Measurements from ENCODE around the gene NXF1. TPM values are rescaled to one million over a fixed set of nuclear protein-coding genes. Genes with fewer than 3 reads are reported as not detected.

The NXF1 gene
- total RNA-seq, 2 experiments from 2014 or later = 89.5 to 97.6 TPM

DNA sequence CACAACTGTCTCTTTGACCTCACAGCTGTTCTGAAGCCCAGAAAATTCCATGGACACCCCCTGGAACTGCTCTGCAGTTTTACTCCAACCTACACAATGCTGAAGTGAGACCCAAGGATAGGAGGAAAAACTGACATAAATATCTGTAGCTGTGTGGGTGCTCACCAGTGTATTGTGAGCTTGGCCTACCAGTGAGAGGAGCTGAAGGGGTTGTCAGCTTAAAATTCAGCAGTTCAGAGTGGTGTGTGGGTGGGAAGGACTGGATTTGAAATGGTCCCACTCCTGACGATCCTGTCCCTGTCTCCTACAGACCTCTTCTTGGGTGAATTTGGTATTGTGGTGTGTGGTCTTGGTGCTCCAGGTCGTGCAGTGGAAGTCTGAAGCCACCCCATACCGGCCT, 15.7 kb downstream of the NXF1 start:
- Mint-ChIP-seq H3K9me3 (ENCODE audit: low read depth) (no peaks in the 10 kb centered on the region), H3K27ac (peak overlapping the region; percentile 81), H3K27me3 (no peaks in the 10 kb centered on the region), H3K4me1 (peaks cover 48% of the 10 kb centered on the region), H3K36me3 (ENCODE audit: low read depth) (peaks cover 64% of the 10 kb centered on the region), H3K4me3 (peak overlapping the region; percentile 90)
- ATAC-seq (no peak), DNase-seq (no peak)
- intact Hi-C loops (cut with DNase I, micrococcal nuclease) = loop anchor here in 1 of 2 experiments (5.0 kb wide), 1 partner anchor 37 kb away; the partner anchor contains the start of gene ZBTB3
- POLR2A ChIA-PET = interaction anchor here (0.6 to 1.4 kb wide), 6 partner anchors 14 to 63 kb away, joined by 3 to 15 read pairs (median 3); partner anchors contain the start of genes WDR74 and ZBTB3
- CTCF ChIA-PET = interaction anchor here (1.0 to 6.1 kb wide), 3 partner anchors 11 to 51 kb away, joined by 3 to 75 read pairs (median 9); partner anchors contain the start of gene TAF6L

DNA sequence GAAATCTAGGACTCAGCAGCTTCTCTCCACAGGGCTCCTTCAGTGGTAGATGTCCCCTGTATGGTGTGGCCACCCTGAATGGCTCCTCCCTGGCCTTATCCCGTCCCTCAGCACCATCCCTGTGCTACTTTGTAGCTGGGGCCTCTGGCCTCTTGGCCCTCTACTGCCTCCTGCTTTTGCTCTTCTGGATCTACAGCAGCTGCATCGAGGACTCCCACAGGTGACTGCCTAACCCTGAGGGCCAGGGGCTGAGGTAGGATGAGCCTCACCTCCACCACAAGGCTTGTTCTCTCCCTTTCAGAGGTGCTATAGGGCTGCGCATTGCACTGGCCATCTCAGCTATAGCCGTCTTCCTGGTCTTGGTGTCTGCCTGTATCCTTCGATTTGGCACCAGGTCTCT, 16.2 kb downstream of the NXF1 start:
- Mint-ChIP-seq H3K27me3 (no peaks in the 10 kb centered on the region), H3K9me3 (ENCODE audit: low read depth) (no peaks in the 10 kb centered on the region), H3K4me3 (peak overlapping the region; percentile 90), H3K36me3 (ENCODE audit: low read depth) (peaks cover 58% of the 10 kb centered on the region), H3K27ac (peak overlapping the region; percentile 81), H3K4me1 (peaks cover 48% of the 10 kb centered on the region)
- DNase-seq (no peak), ATAC-seq (no peak)
- ChIA-PET CTCF (interaction anchor here (0.6 to 6.1 kb wide), 3 partner anchors 12 to 1461 kb away, joined by 3 to 75 read pairs (median 3); partner anchors contain the start of gene TAF6L), POLR2A (interaction anchor here (0.6 to 3.5 kb wide), 7 partner anchors 15 to 93 kb away, joined by 3 to 52 read pairs (median 3); partner anchors contain the start of genes WDR74 and ZBTB3)
- intact Hi-C loops (cut with DNase I, micrococcal nuclease) = loop anchor here in 1 of 2 experiments (5.0 kb wide), 1 partner anchor 37 kb away; the partner anchor contains the start of gene ZBTB3

DNA sequence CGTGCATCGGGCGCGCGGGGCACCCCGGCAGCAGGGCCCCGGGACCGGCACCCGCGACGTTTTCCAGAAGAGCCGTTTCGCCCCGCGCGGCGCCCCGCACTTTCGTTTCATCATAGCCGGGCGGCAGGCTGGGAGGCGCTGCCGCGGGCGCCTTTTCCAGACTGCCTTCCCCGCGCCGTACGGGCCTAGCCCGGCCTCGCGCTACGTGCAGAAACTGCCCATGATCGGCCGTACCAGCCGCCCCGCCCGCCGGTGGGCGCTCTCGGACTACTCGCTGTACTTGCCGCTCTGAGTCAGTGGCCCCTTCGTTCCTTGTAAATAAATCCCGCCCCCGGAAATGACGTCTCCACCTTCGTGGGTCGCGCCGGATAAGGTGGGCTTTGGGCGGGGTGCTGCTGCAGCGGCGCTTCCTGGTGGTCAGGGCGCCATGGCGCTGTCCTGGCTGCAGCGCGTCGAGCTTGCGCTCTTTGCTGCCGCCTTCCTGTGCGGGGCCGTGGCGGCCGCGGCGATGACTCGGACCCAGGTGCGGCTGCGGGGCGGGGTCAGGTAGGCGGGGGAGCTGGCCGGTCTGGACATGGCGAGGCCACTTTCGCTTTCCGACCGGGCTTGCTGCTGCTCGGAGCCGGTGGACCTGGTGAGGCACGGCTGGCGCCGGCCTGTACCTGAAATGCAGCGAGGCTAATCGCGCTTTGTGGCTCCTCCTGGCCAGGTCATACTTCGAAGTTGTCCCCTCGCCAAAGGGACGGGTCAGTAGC, 18.1 kb downstream of the NXF1 start, which contains the start of gene TMEM179B:
TSS of gene TMEM179B (plus strand) at position 398 of the 755 bp plus-strand sequence. CDS start at position 428, 30 bp downstream.
- Mint-ChIP-seq H3K4me1 (peaks cover 42% of the 10 kb centered on the region), H3K4me3 (peak within 1 kb of the TSS; percentile 90), H3K36me3 (ENCODE audit: low read depth) (peaks cover 46% of the 10 kb centered on the region), H3K9me3 (ENCODE audit: low read depth) (no peaks in the 10 kb centered on the region), H3K27me3 (no peaks in the 10 kb centered on the region), H3K27ac (peak within 1 kb of the TSS; percentile 95)
- intact Hi-C loops (cut with DNase I, micrococcal nuclease) = loop anchor here (1.0 to 5.0 kb wide), 14 partner anchors 16 to 94 kb away; partner anchors contain the start of genes HNRNPUL2 (in 2 of the 2), NXF1 (in 2 of the 2), POLR2G (in 2 of the 2) and TAF6L (in 2 of the 2)
- ChIA-PET CTCF (interaction anchor here (0.6 to 6.1 kb wide), 38 partner anchors 9 to 185 kb away, joined by 3 to 75 read pairs (median 4); partner anchors contain the start of genes C11orf98, CSKMT, HNRNPUL2 and MTA2), POLR2A (interaction anchor here (0.5 to 3.5 kb wide), 20 partner anchors 10 to 196 kb away, joined by 3 to 52 read pairs (median 6); partner anchors contain the start of genes HNRNPUL2, SLC3A2, STX5 and TAF6L)
- peak; percentile 63 for ATAC-seq
- DNase-seq = peak; percentile 99

DNA sequence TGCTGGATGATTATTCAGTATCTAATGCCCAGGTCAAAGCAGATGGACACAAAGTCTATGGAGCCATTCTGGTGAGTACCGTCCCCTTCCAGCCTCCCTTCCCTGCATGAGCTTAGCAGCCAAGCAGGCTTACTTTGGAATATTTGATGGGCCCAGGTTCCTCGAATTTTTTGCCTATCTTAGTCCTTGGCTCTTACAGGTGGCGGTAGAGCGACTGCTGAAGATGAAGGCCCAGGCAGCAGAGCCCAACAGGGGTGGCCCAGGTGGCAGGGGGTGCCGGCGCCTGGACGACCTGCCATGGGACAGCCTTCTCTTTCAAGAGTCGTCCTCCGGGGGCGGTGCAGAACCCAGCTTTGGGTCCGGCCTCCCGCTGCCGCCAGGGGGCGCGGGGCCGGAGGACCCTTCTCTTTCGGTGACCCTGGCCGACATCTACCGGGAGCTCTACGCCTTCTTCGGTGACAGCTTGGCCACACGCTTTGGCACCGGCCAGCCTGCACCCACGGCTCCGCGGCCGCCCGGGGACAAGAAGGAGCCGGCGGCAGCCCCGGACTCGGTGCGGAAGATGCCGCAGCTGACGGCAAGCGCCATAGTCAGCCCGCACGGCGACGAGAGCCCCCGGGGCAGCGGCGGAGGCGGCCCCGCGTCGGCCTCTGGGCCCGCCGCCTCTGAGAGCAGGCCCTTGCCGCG, 18.8 kb downstream of the NXF1 start:
- intact Hi-C loops (cut with DNase I, micrococcal nuclease) = loop anchor here (1.0 to 5.0 kb wide), 15 partner anchors 15 to 95 kb away; partner anchors contain the start of genes HNRNPUL2 (in 2 of the 2), NXF1 (in 2 of the 2), POLR2G (in 2 of the 2) and TAF6L (in 2 of the 2)
- Mint-ChIP-seq H3K36me3 (ENCODE audit: low read depth) (peaks cover 39% of the 10 kb centered on the region), H3K4me3 (peak overlapping the region; percentile 90), H3K4me1 (peaks cover 39% of the 10 kb centered on the region), H3K27ac (peak overlapping the region; percentile 90), H3K9me3 (ENCODE audit: low read depth) (no peaks in the 10 kb centered on the region), H3K27me3 (no peaks in the 10 kb centered on the region)
- POLR2A ChIA-PET = interaction anchor here (0.6 to 3.5 kb wide), 19 partner anchors 10 to 195 kb away, joined by 3 to 52 read pairs (median 5); partner anchors contain the start of genes SLC3A2, STX5, TAF6L and TEX54
- DNase-seq (peak; percentile 92), ATAC-seq (peak; percentile 70)
- CTCF ChIA-PET = interaction anchor here (0.6 to 6.1 kb wide), 42 partner anchors 10 to 213 kb away, joined by 3 to 75 read pairs (median 4); partner anchors contain the start of genes C11orf98, CSKMT, EEF1G and HNRNPUL2

DNA sequence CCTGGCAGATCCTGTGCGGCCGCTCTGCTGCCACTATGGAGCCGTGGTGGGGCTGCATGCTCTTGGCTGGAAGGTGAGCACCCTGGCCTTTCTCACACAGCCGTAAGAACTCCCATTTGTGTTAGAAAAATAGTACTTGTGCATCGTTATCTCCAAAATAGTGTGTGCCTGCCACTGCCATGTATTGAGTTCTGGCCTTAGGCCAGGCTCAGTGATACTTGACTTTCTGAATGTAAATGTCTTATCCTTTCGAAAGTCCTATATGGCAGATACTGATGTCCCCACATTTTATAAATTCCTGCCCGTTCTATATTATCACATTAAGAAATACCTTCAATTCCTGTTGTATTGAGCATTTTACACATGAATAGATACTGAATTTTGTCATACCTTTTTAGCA, 22.5 kb downstream of the NXF1 start:
- no peak for DNase-seq
- Mint-ChIP-seq H3K4me3 (no peak overlapping the region), H3K27ac (no peak overlapping the region), H3K27me3 (no peaks in the 10 kb centered on the region), H3K36me3 (ENCODE audit: low read depth) (peaks cover 17% of the 10 kb centered on the region), H3K9me3 (ENCODE audit: low read depth) (no peaks in the 10 kb centered on the region), H3K4me1 (peaks cover 17% of the 10 kb centered on the region)
- ChIA-PET POLR2A (no interaction called here), CTCF (interaction anchor here (1.0 kb wide), 1 partner anchor 8 kb away, joined by 3 read pairs; no protein-coding TSS in a partner anchor)
- intact Hi-C loops (cut with DNase I, micrococcal nuclease) = no loop called here
- ATAC-seq = no peak

DNA sequence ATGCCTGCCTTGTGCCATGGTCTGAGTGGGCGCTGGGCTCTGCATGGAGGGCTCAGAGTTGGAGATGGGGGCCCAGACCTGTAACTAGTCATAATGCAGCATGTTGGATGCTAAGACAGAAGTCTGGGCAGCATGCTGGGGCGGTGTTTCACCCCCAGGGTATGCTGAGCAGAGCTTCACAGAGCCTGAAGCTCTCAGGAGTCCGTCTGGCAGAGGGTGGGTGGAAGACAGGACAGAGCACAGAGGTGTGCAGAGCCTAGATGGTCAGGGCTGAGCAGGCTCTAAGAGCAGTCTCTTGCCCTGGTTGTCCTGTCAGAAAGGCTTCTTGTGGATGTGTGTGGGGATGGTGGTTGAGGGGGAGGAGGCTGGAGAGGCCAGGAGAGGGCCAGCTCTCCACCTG, 26.8 kb downstream of the NXF1 start:
- ATAC-seq = no peak
- Mint-ChIP-seq H3K27ac (peak overlapping the region; percentile 15), H3K27me3 (no peaks in the 10 kb centered on the region), H3K4me3 (no peak overlapping the region), H3K36me3 (ENCODE audit: low read depth) (peaks cover 28% of the 10 kb centered on the region), H3K4me1 (peaks cover 21% of the 10 kb centered on the region), H3K9me3 (ENCODE audit: low read depth) (no peaks in the 10 kb centered on the region)
- ChIA-PET POLR2A (no interaction called here), CTCF (interaction anchor here (1.1 kb wide), 1 partner anchor 99 kb away, joined by 3 read pairs; no protein-coding TSS in a partner anchor)
- DNase-seq = no peak
- intact Hi-C loops (cut with DNase I, micrococcal nuclease) = no loop called here

DNA sequence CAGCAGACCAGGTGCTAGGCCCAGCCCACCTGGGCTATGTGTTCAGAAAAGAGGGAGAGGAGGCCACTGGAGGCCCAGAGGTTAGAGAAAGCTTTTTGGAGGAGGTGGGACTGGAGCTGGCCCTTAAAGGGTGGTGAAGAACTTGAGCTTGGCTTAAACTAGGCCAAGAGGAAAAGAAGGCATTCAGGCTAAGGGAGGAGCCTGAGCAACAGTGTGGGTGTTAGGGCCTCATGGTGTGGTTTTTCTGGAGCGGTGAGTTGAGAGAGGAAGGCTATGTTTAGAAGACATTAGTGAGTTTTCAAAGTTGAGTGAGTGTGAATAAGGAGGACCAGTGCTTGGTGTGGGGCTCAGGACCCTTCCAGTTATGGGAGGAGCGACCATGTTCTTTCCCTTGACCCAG, 27.9 kb downstream of the NXF1 start:
- ChIA-PET POLR2A (no interaction called here), CTCF (interaction anchor here (10.7 kb wide), 1 partner anchor 10 kb away, joined by 75 read pairs; the partner anchor contains the start of gene TMEM179B)
- Mint-ChIP-seq H3K27me3 (no peaks in the 10 kb centered on the region), H3K27ac (peak overlapping the region; percentile 75), H3K9me3 (ENCODE audit: low read depth) (no peaks in the 10 kb centered on the region), H3K4me3 (no peak overlapping the region), H3K36me3 (ENCODE audit: low read depth) (peaks cover 26% of the 10 kb centered on the region), H3K4me1 (peaks cover 21% of the 10 kb centered on the region)
- intact Hi-C loops (cut with DNase I, micrococcal nuclease) = no loop called here
- ATAC-seq (peak; percentile 76), DNase-seq (peak; percentile 26)

DNA sequence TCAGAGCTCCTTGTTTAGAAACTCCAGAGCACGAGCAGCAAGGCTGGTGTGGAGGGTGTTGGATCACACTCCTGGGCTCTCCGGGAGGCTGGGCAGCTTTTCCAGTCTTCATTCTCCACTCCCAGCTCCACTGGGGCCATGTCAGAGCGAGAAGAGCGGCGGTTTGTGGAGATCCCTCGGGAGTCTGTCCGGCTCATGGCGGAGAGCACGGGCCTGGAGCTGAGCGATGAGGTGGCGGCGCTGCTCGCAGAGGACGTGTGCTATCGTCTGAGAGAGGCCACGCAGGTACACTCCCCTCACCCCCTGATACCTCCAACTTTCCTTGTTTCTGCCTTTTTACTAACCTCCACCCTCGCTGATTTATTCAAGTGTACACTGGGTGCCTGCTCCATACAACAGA, 29.6 kb downstream of the NXF1 start:
- CTCF ChIA-PET = interaction anchor here (0.8 to 10.7 kb wide), 3 partner anchors 8 to 25 kb away, joined by 3 to 75 read pairs (median 3); partner anchors contain the start of gene TMEM179B
- Mint-ChIP-seq H3K9me3 (ENCODE audit: low read depth) (no peaks in the 10 kb centered on the region), H3K4me3 (no peak overlapping the region), H3K36me3 (ENCODE audit: low read depth) (peaks cover 26% of the 10 kb centered on the region), H3K27me3 (no peaks in the 10 kb centered on the region), H3K27ac (peak overlapping the region; percentile 24), H3K4me1 (peaks cover 28% of the 10 kb centered on the region)
- intact Hi-C loops (cut with DNase I, micrococcal nuclease) = no loop called here
- POLR2A ChIA-PET = interaction anchor here (1.7 kb wide), 1 partner anchor 65 kb away, joined by 9 read pairs; no protein-coding TSS in a partner anchor
- DNase-seq (no peak), ATAC-seq (no peak)

DNA sequence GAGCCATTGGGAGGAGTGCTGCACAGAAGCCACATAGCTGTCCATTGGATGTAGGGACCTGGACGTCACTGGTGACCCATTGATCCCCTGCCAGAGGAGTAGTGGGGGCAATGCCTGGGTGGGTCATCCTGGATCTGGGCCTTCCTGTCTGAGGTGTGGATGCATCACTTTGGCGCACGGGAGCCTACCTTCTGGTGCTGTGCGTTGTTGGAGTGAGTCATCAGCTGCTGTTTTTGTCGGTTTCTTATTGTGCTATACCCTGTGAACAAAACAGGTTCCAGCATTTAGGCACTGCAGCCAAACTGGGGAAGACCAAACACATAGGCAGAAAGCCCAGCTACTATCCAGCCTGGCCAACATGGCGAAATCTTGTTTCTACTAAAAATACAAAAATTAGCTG, 30.8 kb downstream of the NXF1 start:
- DNase-seq (no peak), ATAC-seq (no peak)
- Mint-ChIP-seq H3K27ac (no peak overlapping the region), H3K9me3 (ENCODE audit: low read depth) (no peaks in the 10 kb centered on the region), H3K27me3 (no peaks in the 10 kb centered on the region), H3K4me3 (no peak overlapping the region), H3K4me1 (peaks cover 39% of the 10 kb centered on the region), H3K36me3 (ENCODE audit: low read depth) (peaks cover 31% of the 10 kb centered on the region)
- ChIA-PET CTCF (interaction anchor here (0.7 to 10.7 kb wide), 4 partner anchors 9 to 231 kb away, joined by 3 to 75 read pairs (median 4); partner anchors contain the start of genes POLR2G and TMEM179B), POLR2A (interaction anchor here (1.4 to 1.7 kb wide), 2 partner anchors 21 to 67 kb away, joined by 4 to 9 read pairs; partner anchors contain the start of gene ZBTB3)
- intact Hi-C loops (cut with DNase I, micrococcal nuclease) = no loop called here

Measured in activated CD4-positive, alpha-beta T cell treated with anti-CD3 and anti-CD28 coated beads for 36 hours (primary cell).